Pancreas (tissue), 10 donors: ENCODE measurements around the gene HHATL. TPM values are rescaled to one million over a fixed set of nuclear protein-coding genes. Genes with fewer than 3 reads are reported as not detected.

Experiments
- ATAC-seq, 4 donors: fragments of 200-7000 bp; cut with Tn5 transposase; one replicate each; pipeline versions ENCODE4 v1.8.0 to v1.9.1; 2020; ENCODE audit warnings: mild to moderate bottlenecking in 4 of 4, moderate library complexity in 4 of 4
- DNase-seq, 6 donors: peaks; one replicate each; pipeline ENCODE4 v3.0.0-alpha.2; 2020
- FAIRE-seq: peaks from 2 replicates; lab custom pipeline; 2012; peaks lifted over from hg19 to GRCh38; lab: Jason Lieb, UNC
- H3K27ac ChIP-seq, 4 donors: fragments of 200-600 bp; sonication (generic); 1 replicate in 3 of 4; 2 replicates in 1 of 4; pipeline versions ENCODE4 v1.5.0 to v1.8.0; 2020
- H3K27me3 ChIP-seq, 4 donors: fragments of 200-600 bp; one replicate each; pipeline ENCODE4 v1.8.0; 2021
- H3K36me3 ChIP-seq, 3 donors: fragments of 200-600 bp; sonication (generic) in 1 of 3; one replicate each; pipeline versions ENCODE4 v1.5.0 to v1.8.0; 2020 to 2021
- H3K4me1 ChIP-seq, 3 donors: fragments of 200-600 bp; one replicate each; pipeline ENCODE4 v1.8.0; 2021
- H3K4me3 ChIP-seq, 4 donors: fragments of 200-600 bp; sonication (generic) in 2 of 4; one replicate each; pipeline versions ENCODE4 v1.5.0 to v1.8.0; 2020 to 2021
- H3K9me3 ChIP-seq, 4 donors: fragments of 200-600 bp; one replicate each; pipeline ENCODE4 v1.8.0; 2021
- WGBS, 2 donors: extraction: QIAGEN DNeasy Blood & Tissue Kit; methylation state at CpG; one replicate each; pipeline ENCODE4 v1.1.7; 2013; 5-methylcytosine and 5-hydroxymethylcytosine counted together
- intact Hi-C, 3 donors: fragments of 100-400 bp; cut with DNase I; formaldehyde crosslinking; loops; one replicate each; pipeline versions ENCODE4 v1.11.1 to v1.14.2; 2022
- polyA plus RNA-seq, 2 donors: library from polyadenylated mRNA; stranded (reverse); fragments of 200-250 nt; gene quantifications; one replicate each; pipeline ENCODE4 v1.2.3, GENCODE V29; 2013
- total RNA-seq, 6 donors: library from RNA; stranded (reverse); fragmentation: NEBNext Ultra II Directional in 4 of 6; extraction: Animal tissue kit (Norgen Biotek cat#: 25700) in 4 of 6; gene quantifications; one replicate each; pipeline versions ENCODE4 v1.2.1 to v1.2.4, GENCODE V29; 2021 to 2023
- TF ChIP-seq, protein P1 (sequence below), 4 donors: fragments of 200-600 bp; sonication (generic) in 3 of 4; IDR thresholded peaks; one replicate each; pipeline versions ENCODE4 v1.5.0 to v1.8.0; 2021; ENCODE audit warnings: antibody characterized with exemption in 4 of 4
- donor health status: healthy with polysubstance abuse.
- donor health status: DM: no; HTN: no; CAD: no; lungs with moderate emphysema.
- donor health status: DM: no; HTN: no; CAD: no.
- donor health status: control.
- donor health status: control.
- donor health status: Bipolar disorder and iron deficiency.
- donor health status: DM: yes; HTN: yes; CAD: no.
- donor health status: DM: no; HTN: no; CAD: no.
- donor health status: DM: no; HTN: no; CAD: no.
- donor health status: DM: yes; HTN: yes; CAD: no.

Gene HHATL
- total and polyA plus RNA-seq, 8 donors, result 0.42 to 17.8 (median 2.4) TPM; not detected in 1

DNA sequence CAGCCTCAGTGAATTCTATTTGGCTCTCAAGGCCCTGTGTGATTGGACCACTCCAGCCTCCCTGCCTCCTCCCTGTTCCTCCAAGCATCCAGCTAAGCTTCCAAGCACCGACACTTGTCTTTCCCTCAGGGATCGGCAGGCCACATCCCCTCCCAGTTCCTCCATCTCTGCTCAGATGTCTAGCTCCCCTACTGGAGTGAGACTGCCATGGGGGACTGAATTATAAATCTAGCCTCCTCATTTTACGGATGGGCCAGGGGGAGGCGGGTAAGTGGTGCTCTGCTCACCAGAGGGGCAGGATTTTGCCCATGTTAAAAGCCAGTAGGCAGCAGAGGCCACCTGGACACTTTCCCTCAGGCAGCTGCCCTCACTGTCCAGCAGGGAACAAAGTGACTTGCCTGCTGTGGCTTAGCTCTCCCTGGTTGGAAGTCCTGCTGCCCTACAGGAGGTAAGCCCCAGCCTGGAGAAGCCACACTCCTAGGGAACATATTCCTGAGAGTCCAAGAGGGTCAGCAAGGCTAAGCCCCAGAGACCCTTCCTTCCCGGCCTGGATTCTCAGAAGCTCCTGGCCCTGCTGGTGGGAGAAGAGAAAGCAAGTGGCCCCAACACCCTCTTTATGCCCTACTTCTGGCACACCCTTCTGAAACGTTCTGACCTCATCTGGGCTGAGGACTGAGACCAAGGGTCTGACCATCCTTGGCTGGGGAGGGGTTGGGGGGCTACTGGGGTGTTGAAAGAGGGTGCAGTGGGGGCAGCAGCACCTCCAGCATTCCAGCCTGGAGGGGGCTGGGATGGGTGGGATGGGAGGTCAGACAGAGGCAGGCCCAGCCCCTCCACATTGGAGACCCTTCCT, 9.1 kb upstream of the HHATL start:
- DNase-seq, result peak in 2 of 6 donors; percentile 4 to 6
- H3K4me1 ChIP-seq, result no peaks in the 10 kb centered on the region
- H3K9me3 ChIP-seq, result no peaks in the 10 kb centered on the region
- no peaks in the 10 kb centered on the region for H3K36me3 ChIP-seq
- TF ChIP-seq, protein P1, sequence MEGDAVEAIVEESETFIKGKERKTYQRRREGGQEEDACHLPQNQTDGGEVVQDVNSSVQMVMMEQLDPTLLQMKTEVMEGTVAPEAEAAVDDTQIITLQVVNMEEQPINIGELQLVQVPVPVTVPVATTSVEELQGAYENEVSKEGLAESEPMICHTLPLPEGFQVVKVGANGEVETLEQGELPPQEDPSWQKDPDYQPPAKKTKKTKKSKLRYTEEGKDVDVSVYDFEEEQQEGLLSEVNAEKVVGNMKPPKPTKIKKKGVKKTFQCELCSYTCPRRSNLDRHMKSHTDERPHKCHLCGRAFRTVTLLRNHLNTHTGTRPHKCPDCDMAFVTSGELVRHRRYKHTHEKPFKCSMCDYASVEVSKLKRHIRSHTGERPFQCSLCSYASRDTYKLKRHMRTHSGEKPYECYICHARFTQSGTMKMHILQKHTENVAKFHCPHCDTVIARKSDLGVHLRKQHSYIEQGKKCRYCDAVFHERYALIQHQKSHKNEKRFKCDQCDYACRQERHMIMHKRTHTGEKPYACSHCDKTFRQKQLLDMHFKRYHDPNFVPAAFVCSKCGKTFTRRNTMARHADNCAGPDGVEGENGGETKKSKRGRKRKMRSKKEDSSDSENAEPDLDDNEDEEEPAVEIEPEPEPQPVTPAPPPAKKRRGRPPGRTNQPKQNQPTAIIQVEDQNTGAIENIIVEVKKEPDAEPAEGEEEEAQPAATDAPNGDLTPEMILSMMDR (IDR thresholded peaks at IDR 0.05), result no peak
- no peak for FAIRE-seq
- no peaks in the 10 kb centered on the region for H3K27me3 ChIP-seq
- no peak for ATAC-seq
- intact Hi-C loops, result no loop called here
- H3K4me3 ChIP-seq, result no peak overlapping the region
- no peak overlapping the region for H3K27ac ChIP-seq
- 62 to 67% methylated on average over 6 of the region's 6 CpGs for WGBS, 2 donors

DNA sequence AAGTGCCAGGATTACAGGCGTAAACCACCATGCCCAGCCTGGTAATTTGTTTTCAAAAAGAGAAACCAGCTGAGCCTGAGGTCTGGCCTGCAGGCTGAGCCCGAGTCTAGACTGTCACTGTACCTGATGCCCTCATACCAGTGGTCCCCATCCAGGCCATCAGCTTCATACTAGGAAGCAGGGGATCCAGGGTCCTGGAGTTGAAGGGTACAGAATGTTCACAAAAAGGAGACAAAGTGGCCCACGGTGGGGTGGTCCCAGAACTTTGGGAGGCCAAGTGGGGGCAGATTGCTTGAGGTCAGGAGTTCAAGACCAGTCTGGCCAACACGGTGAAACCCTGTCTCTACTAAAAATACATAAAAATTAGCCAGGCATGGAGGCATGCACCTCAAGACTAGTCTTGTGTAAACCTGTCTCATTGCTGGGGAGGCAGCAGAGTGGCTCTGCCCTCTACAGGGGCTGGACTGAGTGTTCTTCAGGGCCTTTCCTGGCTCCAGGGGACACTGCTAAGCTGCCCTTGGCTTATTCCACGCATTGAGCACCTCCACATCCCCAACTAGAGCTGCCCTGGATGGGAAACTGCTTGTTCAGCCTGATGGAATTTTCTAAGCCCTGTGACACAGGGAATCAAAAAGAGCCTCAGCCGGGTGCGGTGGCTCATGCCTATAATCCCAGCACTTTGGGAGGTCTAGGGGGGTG, 7.9 kb upstream of the HHATL start:
- intact Hi-C loops, result no loop called here
- peak in 1 of 6 donors; percentile 4 for DNase-seq
- FAIRE-seq, result no peak

DNA sequence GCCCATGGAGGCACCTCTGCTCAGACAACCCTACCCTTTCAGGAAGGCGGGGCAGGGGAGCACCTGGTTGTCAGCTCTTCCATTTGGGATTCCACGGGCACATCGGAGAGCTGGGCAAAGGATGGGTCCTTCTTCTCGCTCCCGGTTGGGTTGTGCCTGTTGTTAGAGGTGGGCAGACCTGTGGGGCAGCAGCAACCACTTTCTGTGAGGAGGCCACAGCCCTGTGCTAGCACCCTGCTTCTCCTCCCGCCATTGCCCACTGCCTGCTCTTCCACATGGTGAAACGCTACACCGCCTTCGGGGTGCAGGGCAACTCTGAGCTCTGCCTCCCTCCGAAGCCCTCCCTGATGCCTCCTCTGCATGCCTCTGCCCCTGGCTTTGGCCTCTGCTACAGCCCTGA, 7.0 kb upstream of the HHATL start:
- Histone ChIP-seq H3K9me3 (no peaks in the 10 kb centered on the region), H3K4me1 (no peaks in the 10 kb centered on the region), H3K27me3 (no peaks in the 10 kb centered on the region), H3K27ac (no peak overlapping the region), H3K4me3 (no peak overlapping the region), H3K36me3 (no peaks in the 10 kb centered on the region)
- no peak for FAIRE-seq
- intact Hi-C loops, result no loop called here
- ATAC-seq, result no peak
- WGBS, 2 donors, result 87 to 97% methylated on average over 10 of the region's 10 CpGs
- TF ChIP-seq, protein P1 (IDR thresholded peaks at IDR 0.05), result no peak
- peak in 3 of 6 donors; percentile 3 to 39 (median 4) for DNase-seq

More for the DNA sequence above, 7.9 kb upstream of the HHATL start:
- no peak overlapping the region for H3K4me3 ChIP-seq
- H3K27me3 ChIP-seq, result no peaks in the 10 kb centered on the region
- WGBS, 2 donors, result 70 to 77% methylated on average over 7 of the region's 7 CpGs
- no peak overlapping the region for H3K27ac ChIP-seq
- no peak for ATAC-seq
- TF ChIP-seq, protein P1 (IDR thresholded peaks at IDR 0.05), result no peak
- no peaks in the 10 kb centered on the region for H3K9me3 ChIP-seq
- no peaks in the 10 kb centered on the region for H3K4me1 ChIP-seq
- H3K36me3 ChIP-seq, result no peaks in the 10 kb centered on the region

DNA sequence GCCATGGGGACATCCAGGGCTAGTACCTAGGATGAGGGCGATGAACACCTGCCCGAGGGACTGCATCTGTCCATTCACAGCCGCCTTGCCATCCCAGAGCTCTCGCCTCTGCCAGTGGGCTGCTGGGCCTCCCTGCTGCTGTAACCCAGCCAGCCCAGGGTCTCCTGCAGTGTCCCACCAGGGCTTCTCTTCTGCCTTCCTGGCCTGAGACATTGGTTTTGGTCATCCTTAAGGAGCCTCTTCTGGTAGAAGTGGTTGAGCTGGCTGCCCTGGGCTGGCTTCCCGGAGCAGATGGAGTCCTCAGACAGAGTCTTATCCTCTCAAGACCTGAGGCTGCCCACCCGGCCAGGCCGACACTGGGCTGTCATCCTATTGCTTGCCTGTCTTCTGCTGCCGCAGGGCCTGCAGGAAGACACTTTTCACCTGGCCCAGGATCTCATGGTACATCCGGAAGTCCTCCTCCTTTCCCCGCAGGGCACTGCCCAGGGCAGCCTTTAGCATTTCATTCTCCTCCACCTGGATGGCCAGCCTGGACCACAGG, 6.1 kb upstream of the HHATL start:
- Histone ChIP-seq H3K36me3 (no peaks in the 10 kb centered on the region), H3K27ac (no peak overlapping the region), H3K4me1 (no peaks in the 10 kb centered on the region), H3K9me3 (no peaks in the 10 kb centered on the region), H3K27me3 (no peaks in the 10 kb centered on the region), H3K4me3 (no peak overlapping the region)
- intact Hi-C loops, result no loop called here
- DNase-seq (peak in 3 of 6 donors; percentile 7 to 47 (median 7)), ATAC-seq (no peak), FAIRE-seq (no peak)
- WGBS, 2 donors, result 79 to 85% methylated on average over 10 of the region's 10 CpGs
- TF ChIP-seq, protein P1 (IDR thresholded peaks at IDR 0.05), result no peak
